ENCODE measurements around the gene ELL2.
"Not testable (repeated sequence)": the region's sequence is repeated elsewhere in the genome, so short reads cannot be mapped to it uniquely, and the experiment has no call there.

ELL2 gene

DNA sequence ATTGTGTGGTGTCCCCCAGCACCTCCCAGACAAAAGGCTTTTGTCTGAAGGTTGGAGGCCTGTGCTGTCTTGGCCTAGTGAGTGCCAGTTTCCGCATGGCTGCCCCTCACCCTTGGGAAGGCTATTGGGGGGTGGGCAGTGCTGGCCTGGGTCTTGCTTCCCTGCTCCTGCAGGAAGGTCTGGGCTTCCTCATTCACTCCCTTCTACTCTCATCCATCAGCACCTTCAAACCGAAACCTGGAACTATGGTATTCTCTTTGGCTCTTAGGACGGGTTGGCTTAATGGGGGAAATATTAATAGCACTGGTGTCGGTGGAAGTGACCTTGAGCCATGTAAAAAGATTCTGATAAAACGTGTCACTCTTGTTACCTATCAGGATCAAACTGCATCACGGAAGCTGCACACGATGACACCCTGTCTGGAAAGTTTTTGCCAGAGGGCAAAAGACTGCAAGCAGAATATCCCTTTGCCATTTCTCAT is 105.1 kb downstream of the ELL2 start:
- no peak for DNase-seq

DNA sequence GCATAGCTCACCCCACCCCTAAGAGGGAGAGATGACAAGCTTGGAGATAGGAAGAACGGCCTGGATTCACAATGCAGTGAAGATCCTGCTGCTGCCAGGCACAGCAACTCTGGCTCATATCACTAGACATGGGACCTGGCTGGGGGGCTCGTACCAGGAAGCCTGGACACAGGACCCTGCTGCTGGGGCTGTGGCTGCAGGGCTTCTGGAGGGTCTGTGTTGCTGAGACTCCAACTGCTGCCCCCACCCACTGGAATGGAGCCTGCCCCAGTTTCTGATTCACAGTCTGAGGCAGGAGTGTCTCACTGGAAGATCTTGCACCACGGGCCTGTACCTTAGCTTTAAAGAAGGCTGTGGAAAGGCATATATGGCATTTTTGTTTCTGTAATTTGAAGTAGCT is 108.2 kb downstream of the ELL2 start:
- DNase-seq = no peak

- no peak for DNase-seq
These were observed 109.1 kb downstream of the ELL2 start for GRCh38 chr5:95852567-95852966.

DNA sequence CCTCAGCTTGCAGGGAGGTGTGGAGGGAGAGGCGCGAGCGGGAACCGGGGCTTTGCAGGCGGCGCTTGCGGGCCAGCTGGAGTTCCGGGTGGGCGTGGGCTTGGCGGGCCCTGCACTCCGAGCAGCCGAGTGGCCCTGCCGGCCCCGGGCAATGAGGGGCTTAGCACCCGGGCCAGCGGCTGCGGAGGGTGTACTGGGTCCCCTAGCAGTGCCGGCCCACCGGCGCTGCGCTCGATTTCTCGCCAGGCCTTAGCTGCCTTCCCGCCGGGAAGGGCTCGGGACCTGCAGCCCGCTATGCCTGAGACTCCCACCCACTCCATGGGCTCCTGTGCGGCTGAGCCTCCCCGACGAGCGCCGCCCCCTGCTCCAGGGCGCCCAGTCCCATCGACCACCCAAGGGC is 110.5 kb downstream of the ELL2 start:
- DNase-seq = not testable (repeated sequence)

GRCh38 chr5:95850391-95850894 is 111.2 kb downstream of the ELL2 start:
- DNase-seq = peak in 1 of 2 experiments; percentile 36

- DNase-seq = no peak
These were observed 113.0 kb downstream of the ELL2 start for GRCh38 chr5:95848701-95849100.

- DNase-seq = no peak
These were observed 114.4 kb downstream of the ELL2 start for GRCh38 chr5:95847261-95847592.

DNA sequence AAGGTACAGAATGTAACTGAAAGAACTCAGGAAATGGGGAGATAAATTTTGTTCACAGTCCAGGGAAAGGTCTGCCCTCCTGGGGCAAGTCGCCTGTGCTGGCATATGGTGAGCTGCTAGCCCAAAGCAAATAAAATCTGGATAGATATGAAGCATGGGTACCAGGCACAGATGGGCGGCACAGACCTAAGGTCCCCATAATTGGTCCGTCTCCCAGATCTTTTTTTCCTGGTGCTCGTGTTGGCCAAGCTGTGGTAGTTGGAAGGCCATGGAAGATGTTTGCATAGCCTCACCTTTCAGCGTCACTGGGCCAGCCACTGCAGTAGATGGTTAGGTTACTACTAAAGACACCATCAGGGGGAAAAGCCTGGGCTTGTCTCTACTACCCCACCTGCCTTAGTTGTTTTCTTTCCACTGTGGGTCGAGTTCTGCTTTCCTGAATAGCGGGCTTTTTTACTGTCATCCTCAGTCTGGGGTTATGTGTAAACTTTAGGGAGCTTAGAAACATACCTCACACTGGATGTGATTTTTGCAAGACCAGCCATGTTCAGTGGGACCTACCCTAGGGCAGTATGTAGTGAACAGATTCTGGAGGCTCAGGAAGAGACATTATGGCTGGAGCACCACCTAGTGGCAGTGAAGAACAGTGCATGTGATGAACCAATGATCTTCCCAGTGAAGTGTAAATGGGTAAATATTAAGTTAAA is 114.9 kb downstream of the ELL2 start:
- peak; percentile 48 to 81 for DNase-seq

GRCh38 chr5:95845391-95845790 is 116.3 kb downstream of the ELL2 start:
- no peak for DNase-seq

GRCh38 chr5:95843733-95844223 is 117.9 kb downstream of the ELL2 start:
- peak in 1 of 2 experiments; percentile 5 for DNase-seq

GRCh38 chr5:95842854-95843544 is 118.7 kb downstream of the ELL2 start:
- no peak for DNase-seq

DNA sequence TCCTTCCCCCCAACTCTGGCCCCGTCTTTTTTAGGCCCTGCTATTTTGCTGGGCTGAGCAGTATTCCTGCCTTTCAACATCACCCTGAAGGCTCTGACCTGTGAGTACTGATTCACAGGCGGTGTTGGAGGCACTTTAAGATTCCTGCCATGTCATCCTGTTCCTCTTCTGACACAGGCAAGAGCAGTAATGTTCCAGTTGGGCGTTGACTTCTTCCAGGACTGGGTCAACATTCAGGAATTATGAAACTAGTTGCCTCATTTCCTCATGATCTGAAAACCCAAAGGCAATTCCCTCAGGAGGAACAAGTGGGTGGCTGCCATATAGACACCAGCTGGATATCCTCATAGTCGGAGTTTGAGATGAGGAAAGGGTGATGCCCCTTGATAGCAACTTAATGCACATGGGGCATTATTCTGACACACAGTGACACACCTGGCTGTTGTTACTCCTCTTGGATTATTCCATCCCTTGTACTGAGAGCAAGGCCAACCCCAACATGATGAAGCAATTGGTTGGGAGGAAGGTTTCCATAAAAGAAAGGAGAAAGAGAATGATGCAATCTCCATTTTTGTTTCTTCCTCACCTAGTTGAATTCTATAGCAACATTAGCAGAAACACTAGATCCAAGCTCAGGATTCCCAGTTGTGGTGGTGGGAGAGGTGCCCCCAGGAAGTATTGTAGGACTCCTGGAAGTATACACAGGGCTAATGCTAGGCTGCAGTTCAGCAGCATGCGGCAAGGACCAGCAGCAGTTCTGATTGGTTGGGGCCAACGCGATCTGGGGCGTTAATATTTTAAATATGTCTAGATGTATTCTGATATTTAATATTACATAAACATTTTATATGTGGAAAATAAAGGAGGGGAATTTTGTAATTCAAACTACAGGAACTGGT is 119.5 kb downstream of the ELL2 start:
- no peak for DNase-seq

- no peak for DNase-seq
These were observed 120.5 kb downstream of the ELL2 start for GRCh38 chr5:95840956-95841705.

DNA sequence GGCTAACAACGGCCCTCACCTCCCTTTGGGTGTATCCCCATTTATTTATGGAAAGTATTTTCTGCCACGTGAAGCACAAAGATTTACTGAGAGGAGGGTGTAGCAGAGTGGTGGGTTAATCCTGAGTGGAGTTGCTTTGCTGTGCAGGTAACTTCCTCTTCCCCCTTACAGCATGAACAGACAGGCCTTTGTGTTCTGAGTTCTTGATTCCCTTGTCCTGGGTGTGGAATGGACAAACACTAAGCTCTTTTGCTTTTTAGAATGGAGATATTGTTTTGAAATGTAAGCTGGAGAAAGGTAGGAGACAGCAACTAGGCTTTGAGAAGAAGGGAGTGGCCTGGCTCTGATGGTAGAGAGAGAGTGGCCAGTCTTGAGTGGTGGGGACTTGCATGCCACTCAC is 122.0 kb downstream of the ELL2 start:
- DNase-seq = no peak

- no peak for DNase-seq
These were observed 123.1 kb downstream of the ELL2 start for GRCh38 chr5:95838556-95838955.

GRCh38 chr5:95838001-95838520 is 123.6 kb downstream of the ELL2 start:
- no peak for DNase-seq

DNA sequence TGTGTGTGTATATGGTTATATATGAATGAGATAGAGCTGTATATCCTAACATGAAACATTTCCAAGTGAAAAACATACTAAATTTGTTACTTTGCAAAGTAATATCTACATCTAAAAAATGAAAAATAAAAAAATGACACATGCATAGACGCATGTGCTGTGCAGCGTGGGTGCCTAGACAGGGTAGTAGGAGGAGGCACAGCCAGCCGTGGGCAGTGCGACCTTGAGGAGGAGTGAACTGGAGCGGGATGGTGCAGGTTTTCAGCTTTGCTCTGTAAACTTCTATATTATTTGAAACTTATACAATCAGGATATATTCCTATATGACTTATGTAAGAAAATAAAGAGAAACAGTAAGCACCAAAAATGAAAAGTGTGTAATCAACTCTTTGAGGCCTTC is 124.2 kb downstream of the ELL2 start:
- no peak for DNase-seq

DNA sequence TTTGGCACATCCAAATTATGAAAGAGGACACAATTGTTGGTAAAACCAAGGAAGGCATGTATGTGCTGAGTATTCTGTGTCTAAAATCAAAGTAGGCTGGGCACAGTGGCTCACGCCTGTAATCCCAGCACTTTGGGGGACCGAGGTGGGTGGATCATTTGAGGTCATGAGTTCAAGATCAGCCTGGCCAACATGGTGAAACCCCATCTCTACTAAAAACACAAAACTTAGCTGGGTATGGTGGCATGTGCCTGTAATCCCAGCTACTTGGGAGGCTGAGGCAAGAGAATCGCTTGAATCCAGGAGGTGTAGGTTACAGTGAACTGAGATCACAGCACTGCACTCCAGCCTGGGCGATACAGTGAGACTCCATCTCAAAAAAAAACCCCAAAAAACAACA is 124.7 kb downstream of the ELL2 start:
- not testable (repeated sequence) for DNase-seq

GRCh38 chr5:95836544-95836943 is 125.1 kb downstream of the ELL2 start:
- DNase-seq = no peak

DNA sequence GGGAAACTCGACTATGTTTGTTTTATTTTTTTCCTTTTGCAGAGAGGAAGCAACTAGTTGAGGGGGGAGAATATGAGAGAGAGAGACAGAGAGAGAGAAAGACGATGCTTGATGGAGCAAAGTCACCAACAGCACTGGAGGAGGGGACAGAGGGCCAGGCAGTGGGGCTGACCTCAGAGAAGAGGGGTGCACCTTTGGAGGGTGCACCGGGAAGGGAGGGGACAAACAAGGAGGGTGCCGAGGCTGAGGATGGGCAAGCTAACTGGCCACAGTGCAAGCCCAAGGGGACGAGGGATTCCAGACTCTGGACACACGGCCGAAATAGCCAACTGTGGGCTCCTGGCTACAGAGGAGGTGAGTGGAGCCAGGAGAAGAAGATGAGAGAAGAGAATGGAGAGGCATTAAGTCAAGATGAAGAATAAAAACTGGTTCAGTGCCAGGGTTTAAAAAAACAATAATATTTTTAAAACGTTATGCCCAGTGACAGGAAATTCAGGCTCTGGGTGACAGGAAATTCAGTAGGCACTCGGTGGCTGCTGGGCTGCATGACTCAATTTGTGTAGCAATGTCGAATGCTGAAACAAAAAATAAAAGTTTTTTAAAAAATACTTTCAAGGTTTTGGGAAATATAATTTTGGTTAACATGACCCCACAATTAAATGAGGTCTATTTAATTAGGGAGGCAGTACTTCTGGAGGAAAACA is 125.8 kb downstream of the ELL2 start:
- no peak for DNase-seq
